HG03196 (cell line): ENCODE data around the gene MAP4K3.

Experiments
- ATAC-seq: cut with Tn5 transposase; IDR thresholded peaks from one replicate; pipeline ENCODE4 v1.9.1; 2021; ENCODE audit not compliant: unreplicated experiment

The MAP4K3 gene

GRCh38 chr2:39213015-39213414 lies 224.1 kb downstream of the MAP4K3 start:
- no peak for ATAC-seq

- no peak for ATAC-seq
These were observed 226.2 kb downstream of the MAP4K3 start for GRCh38 chr2:39210846-39211245.

GRCh38 chr2:39203382-39203781 lies 233.7 kb downstream of the MAP4K3 start:
- ATAC-seq = no peak

GRCh38 chr2:39202639-39203369 lies 234.3 kb downstream of the MAP4K3 start:
- ATAC-seq = no peak
